Measurements from ENCODE around the gene DCC. TPM values are rescaled to one million over a fixed set of nuclear protein-coding genes. Genes with fewer than 3 reads are reported as not detected.

The DCC gene
- total RNA-seq, 1 experiment from 2014 or later, result not detected

DNA sequence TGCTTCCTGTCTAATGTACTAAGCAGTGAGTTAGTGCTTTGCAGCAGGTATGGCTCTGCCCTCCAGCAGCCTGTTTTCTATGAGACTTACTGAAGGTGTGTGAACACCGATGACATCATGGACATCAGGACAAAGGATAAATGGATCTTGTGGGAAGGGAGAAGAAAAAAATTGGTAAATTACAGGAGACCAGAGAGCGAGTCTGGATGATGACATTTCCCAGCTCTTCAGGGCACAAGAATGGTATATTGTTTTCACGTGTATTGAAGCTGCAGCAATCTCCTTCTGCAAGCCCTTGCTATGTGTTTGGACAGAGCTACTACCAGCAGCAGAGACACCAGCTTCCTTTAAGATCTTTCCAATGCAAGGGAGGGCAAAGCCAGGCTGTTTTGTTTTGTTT is 47.2 kb downstream of the DCC start:
- no peaks in the 10 kb centered on the region for H3K36me3 ChIP-seq (ENCODE audit: insufficient read depth, low read length)
- H3K4me2 ChIP-seq (ENCODE audit: low read depth, low read length, poor library complexity, severe bottlenecking), result no peak overlapping the region
- H3K4me3 ChIP-seq (ENCODE audit: low read length), result no peak overlapping the region
- H3K27ac ChIP-seq (ENCODE audit: low read length), result no peak overlapping the region
- no peaks in the 10 kb centered on the region for H3K27me3 ChIP-seq (ENCODE audit: low read length)
- H4K20me1 ChIP-seq (ENCODE audit: insufficient read depth, low read depth, low read length), result no peaks in the 10 kb centered on the region
- no peak overlapping the region for H2AFZ ChIP-seq (ENCODE audit: low read length)
- no peak overlapping the region for H3K9ac ChIP-seq (ENCODE audit: low read length)
- no peak for DNase-seq
- H3K9me2 ChIP-seq (replicated peaks; ENCODE audit: insufficient read depth, low read length), result no peaks in the 10 kb centered on the region
- peaks cover 10% of the 10 kb centered on the region; the same call in 1 of the 2 replicates for H3K9me3 ChIP-seq (ENCODE audit: low read length)
- no peaks in the 10 kb centered on the region for H3K4me1 ChIP-seq (ENCODE audit: low read length)
- H3K79me2 ChIP-seq (ENCODE audit: low read length), result no peaks in the 10 kb centered on the region

GRCh38 chr18:52391810-52392559 is 52.0 kb downstream of the DCC start:
- Histone ChIP-seq H3K27me3 (ENCODE audit: low read length) (no peaks in the 10 kb centered on the region), H3K27ac (ENCODE audit: low read length) (no peak overlapping the region)
- DNase-seq, result no peak

DNA sequence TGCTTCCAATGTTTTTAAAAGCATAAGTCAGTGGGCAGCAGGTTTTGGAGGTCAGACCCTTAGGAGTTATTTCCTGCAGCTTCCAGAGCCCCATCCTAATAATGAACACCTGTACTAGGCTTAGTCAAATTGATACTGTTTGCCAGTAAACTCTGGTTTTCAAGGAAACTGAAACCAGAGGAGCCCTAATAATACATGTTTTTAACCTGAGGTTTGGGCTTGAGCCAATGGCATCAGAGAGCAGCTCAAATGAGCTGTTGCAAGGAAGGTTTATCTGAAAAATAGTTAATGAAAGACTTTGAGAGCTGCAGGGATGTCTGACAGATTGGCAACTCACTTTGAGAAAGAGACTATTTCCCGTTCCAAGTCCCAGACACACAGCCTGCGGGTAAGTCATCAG is 54.6 kb downstream of the DCC start:
- Histone ChIP-seq H4K20me1 (ENCODE audit: insufficient read depth, low read depth, low read length) (no peaks in the 10 kb centered on the region), H3K9me3 (ENCODE audit: low read length) (peaks cover 13% of the 10 kb centered on the region), H3K9ac (ENCODE audit: low read length) (no peak overlapping the region), H3K4me3 (ENCODE audit: low read length) (no peak overlapping the region), H3K9me2 (replicated peaks; ENCODE audit: insufficient read depth, low read length) (no peaks in the 10 kb centered on the region), H3K79me2 (ENCODE audit: low read length) (no peaks in the 10 kb centered on the region), H3K27ac (ENCODE audit: low read length) (no peak overlapping the region), H3K36me3 (ENCODE audit: insufficient read depth, low read length) (no peaks in the 10 kb centered on the region), H3K4me1 (ENCODE audit: low read length) (no peaks in the 10 kb centered on the region), H2AFZ (ENCODE audit: low read length) (no peak overlapping the region), H3K27me3 (ENCODE audit: low read length) (no peaks in the 10 kb centered on the region), H3K4me2 (ENCODE audit: low read depth, low read length, poor library complexity, severe bottlenecking) (no peak overlapping the region)
- no peak for DNase-seq

More at GRCh38 chr18:52391810-52392559, 52.0 kb downstream of the DCC start:
- H2AFZ ChIP-seq (ENCODE audit: low read length), result no peak overlapping the region
- no peaks in the 10 kb centered on the region for H4K20me1 ChIP-seq (ENCODE audit: insufficient read depth, low read depth, low read length)
- H3K9me2 ChIP-seq (replicated peaks; ENCODE audit: insufficient read depth, low read length), result no peaks in the 10 kb centered on the region
- no peak overlapping the region for H3K9ac ChIP-seq (ENCODE audit: low read length)
- H3K4me3 ChIP-seq (ENCODE audit: low read length), result no peak overlapping the region
- no peak overlapping the region for H3K4me2 ChIP-seq (ENCODE audit: low read depth, low read length, poor library complexity, severe bottlenecking)
- no peaks in the 10 kb centered on the region for H3K4me1 ChIP-seq (ENCODE audit: low read length)
- H3K9me3 ChIP-seq (ENCODE audit: low read length), result peaks cover 7% of the 10 kb centered on the region; the same call in 1 of the 2 replicates
- no peaks in the 10 kb centered on the region for H3K79me2 ChIP-seq (ENCODE audit: low read length)
- no peaks in the 10 kb centered on the region for H3K36me3 ChIP-seq (ENCODE audit: insufficient read depth, low read length)

GRCh38 chr18:52395146-52395852 is 55.3 kb downstream of the DCC start:
- Histone ChIP-seq H3K4me2 (ENCODE audit: low read depth, low read length, poor library complexity, severe bottlenecking) (no peak overlapping the region), H3K9ac (ENCODE audit: low read length) (no peak overlapping the region), H3K9me2 (replicated peaks; ENCODE audit: insufficient read depth, low read length) (no peaks in the 10 kb centered on the region), H3K9me3 (ENCODE audit: low read length) (peaks cover 14% of the 10 kb centered on the region), H3K27ac (ENCODE audit: low read length) (no peak overlapping the region), H3K36me3 (ENCODE audit: insufficient read depth, low read length) (no peaks in the 10 kb centered on the region), H2AFZ (ENCODE audit: low read length) (no peak overlapping the region), H3K4me3 (ENCODE audit: low read length) (no peak overlapping the region), H4K20me1 (ENCODE audit: insufficient read depth, low read depth, low read length) (no peaks in the 10 kb centered on the region), H3K79me2 (ENCODE audit: low read length) (no peaks in the 10 kb centered on the region), H3K4me1 (ENCODE audit: low read length) (no peaks in the 10 kb centered on the region), H3K27me3 (ENCODE audit: low read length) (no peaks in the 10 kb centered on the region)
- no peak for DNase-seq

GRCh38 chr18:52401236-52401635 is 61.2 kb downstream of the DCC start:
- H2AFZ ChIP-seq (ENCODE audit: low read length), result no peak overlapping the region
- H3K4me3 ChIP-seq (ENCODE audit: low read length), result no peak overlapping the region
- H3K9me2 ChIP-seq (replicated peaks; ENCODE audit: insufficient read depth, low read length), result no peaks in the 10 kb centered on the region
- H3K9me3 ChIP-seq (ENCODE audit: low read length), result peaks cover 14% of the 10 kb centered on the region
- no peak overlapping the region for H3K27ac ChIP-seq (ENCODE audit: low read length)
- H3K4me1 ChIP-seq (ENCODE audit: low read length), result no peaks in the 10 kb centered on the region
- H3K4me2 ChIP-seq (ENCODE audit: low read depth, low read length, poor library complexity, severe bottlenecking), result no peak overlapping the region
- no peaks in the 10 kb centered on the region for H3K79me2 ChIP-seq (ENCODE audit: low read length)
- no peak for DNase-seq
- H3K27me3 ChIP-seq (ENCODE audit: low read length), result no peaks in the 10 kb centered on the region
- H3K9ac ChIP-seq (ENCODE audit: low read length), result no peak overlapping the region
- H3K36me3 ChIP-seq (ENCODE audit: insufficient read depth, low read length), result no peaks in the 10 kb centered on the region
- H4K20me1 ChIP-seq (ENCODE audit: insufficient read depth, low read depth, low read length), result no peaks in the 10 kb centered on the region

DNA sequence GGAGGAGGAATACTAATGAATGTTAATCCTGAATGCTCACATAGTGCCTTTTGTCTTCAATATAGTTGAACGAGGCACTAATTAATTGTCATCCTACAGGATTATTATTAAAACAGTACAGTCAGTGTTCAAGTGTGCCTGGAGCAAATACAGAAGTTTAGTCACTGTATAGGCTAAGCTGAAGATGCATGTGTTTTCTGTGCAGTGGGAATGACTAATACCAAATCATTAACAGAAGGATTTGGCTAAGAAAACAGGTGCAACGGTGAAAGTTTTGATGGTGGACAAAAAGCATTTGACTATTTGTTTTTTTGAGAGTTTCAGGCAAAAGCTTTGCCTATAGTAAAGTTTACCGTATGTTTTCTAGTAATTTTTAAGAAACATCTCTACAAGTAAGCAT is 62.8 kb downstream of the DCC start:
- H3K9me2 ChIP-seq (replicated peaks; ENCODE audit: insufficient read depth, low read length), result no peaks in the 10 kb centered on the region
- no peak overlapping the region for H3K27ac ChIP-seq (ENCODE audit: low read length)
- H3K36me3 ChIP-seq (ENCODE audit: insufficient read depth, low read length), result no peaks in the 10 kb centered on the region

GRCh38 chr18:52403291-52404021 is 63.5 kb downstream of the DCC start:
- Histone ChIP-seq H3K27me3 (ENCODE audit: low read length) (no peaks in the 10 kb centered on the region), H4K20me1 (ENCODE audit: insufficient read depth, low read depth, low read length) (no peaks in the 10 kb centered on the region), H3K9ac (ENCODE audit: low read length) (no peak overlapping the region), H2AFZ (ENCODE audit: low read length) (no peak overlapping the region), H3K4me1 (ENCODE audit: low read length) (no peaks in the 10 kb centered on the region), H3K9me3 (ENCODE audit: low read length) (peaks cover 7% of the 10 kb centered on the region; the same call in 1 of the 2 replicates), H3K36me3 (ENCODE audit: insufficient read depth, low read length) (no peaks in the 10 kb centered on the region), H3K4me3 (ENCODE audit: low read length) (no peak overlapping the region), H3K4me2 (ENCODE audit: low read depth, low read length, poor library complexity, severe bottlenecking) (no peak overlapping the region), H3K79me2 (ENCODE audit: low read length) (no peaks in the 10 kb centered on the region), H3K9me2 (replicated peaks; ENCODE audit: insufficient read depth, low read length) (no peaks in the 10 kb centered on the region), H3K27ac (ENCODE audit: low read length) (no peak overlapping the region)
- no peak for DNase-seq

More for the DNA sequence above, 62.8 kb downstream of the DCC start:
- H3K4me2 ChIP-seq (ENCODE audit: low read depth, low read length, poor library complexity, severe bottlenecking), result no peak overlapping the region
- H4K20me1 ChIP-seq (ENCODE audit: insufficient read depth, low read depth, low read length), result no peaks in the 10 kb centered on the region
- H3K9me3 ChIP-seq (ENCODE audit: low read length), result peaks cover 11% of the 10 kb centered on the region
- no peaks in the 10 kb centered on the region for H3K27me3 ChIP-seq (ENCODE audit: low read length)
- H3K4me1 ChIP-seq (ENCODE audit: low read length), result no peaks in the 10 kb centered on the region
- no peak for DNase-seq
- H2AFZ ChIP-seq (ENCODE audit: low read length), result no peak overlapping the region
- H3K79me2 ChIP-seq (ENCODE audit: low read length), result no peaks in the 10 kb centered on the region
- no peak overlapping the region for H3K9ac ChIP-seq (ENCODE audit: low read length)
- no peak overlapping the region for H3K4me3 ChIP-seq (ENCODE audit: low read length)

GRCh38 chr18:52408800-52409302 is 68.9 kb downstream of the DCC start:
- Histone ChIP-seq H3K9me3 (ENCODE audit: low read length) (peaks cover 5% of the 10 kb centered on the region), H4K20me1 (ENCODE audit: insufficient read depth, low read depth, low read length) (no peaks in the 10 kb centered on the region), H3K4me3 (ENCODE audit: low read length) (no peak overlapping the region), H3K36me3 (ENCODE audit: insufficient read depth, low read length) (no peaks in the 10 kb centered on the region), H2AFZ (ENCODE audit: low read length) (no peak overlapping the region), H3K4me2 (ENCODE audit: low read depth, low read length, poor library complexity, severe bottlenecking) (no peak overlapping the region), H3K27me3 (ENCODE audit: low read length) (no peaks in the 10 kb centered on the region), H3K9ac (ENCODE audit: low read length) (no peak overlapping the region), H3K9me2 (replicated peaks; ENCODE audit: insufficient read depth, low read length) (no peaks in the 10 kb centered on the region), H3K79me2 (ENCODE audit: low read length) (no peaks in the 10 kb centered on the region), H3K4me1 (ENCODE audit: low read length) (no peaks in the 10 kb centered on the region), H3K27ac (ENCODE audit: low read length) (no peak overlapping the region)
- DNase-seq, result no peak
